Ishikawa (cell line): ENCODE results near the gene L2HGDH.

ENCODE experiments used
- CEBPB ChIP-seq: IDR thresholded peaks from 2 replicates; pipeline ENCODE4 v1.6.1; 2012
- CREB1 ChIP-seq: IDR thresholded peaks from 2 replicates; pipeline ENCODE4 v1.6.1; 2012; ENCODE audit warnings: low read depth
- EGR1 ChIP-seq: IDR thresholded peaks from 2 replicates; pipeline ENCODE4 v1.6.1; 2012
- EP300 ChIP-seq: IDR thresholded peaks from 2 replicates; pipeline ENCODE4 v1.6.1; 2012; ENCODE audit warnings: borderline replicate concordance
- FOXM1 ChIP-seq: IDR thresholded peaks from 2 replicates; pipeline ENCODE4 v1.6.1; 2012; ENCODE audit warnings: low read depth, borderline replicate concordance
- NFIC ChIP-seq: IDR thresholded peaks from 2 replicates; pipeline ENCODE4 v1.6.1; 2012
- RAD21 ChIP-seq: IDR thresholded peaks from 2 replicates; pipeline ENCODE4 v1.6.1; 2012; ENCODE audit warnings: low read depth
- TAF1 ChIP-seq: IDR thresholded peaks from 2 replicates; pipeline ENCODE4 v1.6.1; 2012; ENCODE audit warnings: low read depth, mild to moderate bottlenecking
- TCF12 ChIP-seq: IDR thresholded peaks from 2 replicates; pipeline ENCODE4 v1.6.1; 2012; ENCODE audit warnings: low read depth
- TEAD4 ChIP-seq: IDR thresholded peaks from 2 replicates; pipeline ENCODE4 v1.6.1; 2012
- ZBTB7A ChIP-seq: IDR thresholded peaks from 2 replicates; pipeline ENCODE4 v1.6.1; 2012; ENCODE audit warnings: low read depth
- TF ChIP-seq, protein P1 (sequence below): IDR thresholded peaks from 2 replicates; pipeline ENCODE4 v1.6.1; 2012
- TF ChIP-seq, protein P2 (sequence below): IDR thresholded peaks from 2 replicates; pipeline ENCODE4 v1.6.1; 2012; ENCODE audit warnings: low read depth, mild to moderate bottlenecking
- TF ChIP-seq, protein P3 (sequence below): IDR thresholded peaks from 2 replicates; pipeline ENCODE4 v1.6.1; 2012

L2HGDH gene

DNA sequence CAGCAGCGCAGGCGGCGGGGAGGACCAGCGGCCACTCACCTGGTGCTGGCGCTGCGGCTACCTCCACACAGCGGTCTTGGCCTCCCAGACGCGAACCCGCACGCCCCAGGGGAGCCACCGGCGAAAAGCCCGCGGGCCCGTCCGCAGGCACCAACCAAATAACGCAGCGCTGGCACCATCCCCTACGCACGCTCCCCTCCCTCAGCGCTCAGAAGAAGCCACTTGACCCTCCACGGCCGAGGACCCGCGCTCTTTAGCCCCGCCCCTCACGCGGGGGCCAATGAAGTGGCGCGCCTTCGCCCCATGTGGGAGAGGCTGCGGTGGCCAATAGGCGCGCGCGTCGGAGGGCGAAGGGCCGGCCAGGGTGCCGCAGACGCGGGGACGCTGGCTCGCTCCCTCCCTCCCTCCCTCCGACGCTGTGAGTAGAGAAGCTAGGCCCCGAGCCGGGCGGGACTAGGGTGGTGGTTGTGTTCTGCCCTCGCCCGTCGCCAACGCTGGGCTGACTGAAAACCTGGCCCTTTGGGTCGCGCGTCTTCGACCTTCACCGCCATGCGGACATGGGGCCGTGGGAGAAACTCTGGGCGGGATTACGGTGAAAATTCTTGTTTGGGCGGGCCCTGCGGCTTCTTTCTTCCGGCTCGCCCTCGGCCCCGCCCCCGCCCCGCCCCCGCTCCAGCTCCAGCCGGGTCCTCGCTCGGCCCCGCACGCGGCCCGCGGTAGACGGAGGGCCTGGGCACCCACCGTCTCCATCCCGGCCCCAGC lies at the start of gene L2HGDH, which contains the start of gene DMAC2L:
L2HGDH (minus strand) TSS at position 258 of the 762 bp plus-strand sequence; CDS start at position 179, 79 bp downstream.
DMAC2L (plus strand) TSS at position 353 of the 762 bp plus-strand sequence. CDS start 9,164 bp downstream, outside the sequence.
- peak; percentile 66 for TF ChIP-seq TAF1
- TF ChIP-seq, protein P1, sequence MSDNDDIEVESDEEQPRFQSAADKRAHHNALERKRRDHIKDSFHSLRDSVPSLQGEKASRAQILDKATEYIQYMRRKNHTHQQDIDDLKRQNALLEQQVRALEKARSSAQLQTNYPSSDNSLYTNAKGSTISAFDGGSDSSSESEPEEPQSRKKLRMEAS = peak; percentile 97
- peak; percentile 5; the same call in 1 of the 2 replicates for TF ChIP-seq NFIC
- TF ChIP-seq CEBPB = no peak
- TF ChIP-seq EGR1 = peak; percentile 42
- TF ChIP-seq, protein P2, sequence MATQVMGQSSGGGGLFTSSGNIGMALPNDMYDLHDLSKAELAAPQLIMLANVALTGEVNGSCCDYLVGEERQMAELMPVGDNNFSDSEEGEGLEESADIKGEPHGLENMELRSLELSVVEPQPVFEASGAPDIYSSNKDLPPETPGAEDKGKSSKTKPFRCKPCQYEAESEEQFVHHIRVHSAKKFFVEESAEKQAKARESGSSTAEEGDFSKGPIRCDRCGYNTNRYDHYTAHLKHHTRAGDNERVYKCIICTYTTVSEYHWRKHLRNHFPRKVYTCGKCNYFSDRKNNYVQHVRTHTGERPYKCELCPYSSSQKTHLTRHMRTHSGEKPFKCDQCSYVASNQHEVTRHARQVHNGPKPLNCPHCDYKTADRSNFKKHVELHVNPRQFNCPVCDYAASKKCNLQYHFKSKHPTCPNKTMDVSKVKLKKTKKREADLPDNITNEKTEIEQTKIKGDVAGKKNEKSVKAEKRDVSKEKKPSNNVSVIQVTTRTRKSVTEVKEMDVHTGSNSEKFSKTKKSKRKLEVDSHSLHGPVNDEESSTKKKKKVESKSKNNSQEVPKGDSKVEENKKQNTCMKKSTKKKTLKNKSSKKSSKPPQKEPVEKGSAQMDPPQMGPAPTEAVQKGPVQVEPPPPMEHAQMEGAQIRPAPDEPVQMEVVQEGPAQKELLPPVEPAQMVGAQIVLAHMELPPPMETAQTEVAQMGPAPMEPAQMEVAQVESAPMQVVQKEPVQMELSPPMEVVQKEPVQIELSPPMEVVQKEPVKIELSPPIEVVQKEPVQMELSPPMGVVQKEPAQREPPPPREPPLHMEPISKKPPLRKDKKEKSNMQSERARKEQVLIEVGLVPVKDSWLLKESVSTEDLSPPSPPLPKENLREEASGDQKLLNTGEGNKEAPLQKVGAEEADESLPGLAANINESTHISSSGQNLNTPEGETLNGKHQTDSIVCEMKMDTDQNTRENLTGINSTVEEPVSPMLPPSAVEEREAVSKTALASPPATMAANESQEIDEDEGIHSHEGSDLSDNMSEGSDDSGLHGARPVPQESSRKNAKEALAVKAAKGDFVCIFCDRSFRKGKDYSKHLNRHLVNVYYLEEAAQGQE = no peak
- peak; percentile 56; the same call in 1 of the 2 replicates for TF ChIP-seq TCF12
- TF ChIP-seq FOXM1 = no peak
- TF ChIP-seq, protein P3, sequence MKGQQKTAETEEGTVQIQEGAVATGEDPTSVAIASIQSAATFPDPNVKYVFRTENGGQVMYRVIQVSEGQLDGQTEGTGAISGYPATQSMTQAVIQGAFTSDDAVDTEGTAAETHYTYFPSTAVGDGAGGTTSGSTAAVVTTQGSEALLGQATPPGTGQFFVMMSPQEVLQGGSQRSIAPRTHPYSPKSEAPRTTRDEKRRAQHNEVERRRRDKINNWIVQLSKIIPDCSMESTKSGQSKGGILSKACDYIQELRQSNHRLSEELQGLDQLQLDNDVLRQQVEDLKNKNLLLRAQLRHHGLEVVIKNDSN = peak; percentile 87
- no peak for TF ChIP-seq ZBTB7A
- peak; percentile 16; the same call in 1 of the 2 replicates for TF ChIP-seq CREB1
- 0 out of 2 replicates have a peak, but pooled peaks have one; percentile 18 for TF ChIP-seq TEAD4

DNA sequence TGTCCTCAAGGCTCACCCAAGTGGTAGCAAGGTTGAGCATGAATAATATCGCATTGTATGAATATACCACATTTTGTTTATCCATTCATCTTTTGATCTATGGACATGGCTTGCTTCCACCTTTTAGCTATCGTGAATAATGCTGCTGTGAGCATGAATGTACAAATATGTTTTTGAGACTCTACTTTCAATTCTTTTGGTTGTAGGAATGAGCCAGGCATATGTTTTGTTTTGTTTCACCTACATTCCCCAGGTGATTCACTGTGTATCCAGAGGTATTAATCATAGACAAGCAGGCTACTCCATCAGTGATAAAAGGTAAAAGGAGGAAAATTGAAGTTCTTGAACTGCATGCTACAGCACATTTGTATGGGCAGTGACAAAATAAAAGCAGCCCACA lies 48.8 kb upstream of the L2HGDH start:
- no peak for TF ChIP-seq ZBTB7A
- TF ChIP-seq CREB1 = no peak
- TF ChIP-seq TCF12 = no peak
- no peak for TF ChIP-seq EP300
- no peak for TF ChIP-seq CEBPB
- TF ChIP-seq EGR1 = no peak
- no peak for TF ChIP-seq NFIC

DNA sequence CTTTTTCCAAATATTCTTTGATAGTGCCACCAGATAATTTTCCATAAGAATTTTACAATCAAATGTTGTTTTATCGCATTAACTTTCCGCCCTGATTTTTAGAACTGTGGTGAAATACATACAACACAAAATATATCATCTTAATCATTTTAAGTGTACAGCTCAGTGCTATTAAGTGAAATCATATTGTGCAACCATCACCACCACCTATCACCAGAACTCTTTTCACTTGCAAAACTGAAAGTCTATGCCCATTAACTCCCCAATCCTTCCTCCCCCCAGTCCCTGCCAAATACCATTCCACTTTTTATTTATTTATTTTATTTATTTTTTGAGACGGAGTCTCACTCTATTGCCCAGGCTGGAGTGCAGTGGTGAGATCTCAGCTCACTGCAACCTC lies 48.1 kb upstream of the L2HGDH start:
- TF ChIP-seq, protein P1 = no peak
- no peak for TF ChIP-seq FOXM1

DNA sequence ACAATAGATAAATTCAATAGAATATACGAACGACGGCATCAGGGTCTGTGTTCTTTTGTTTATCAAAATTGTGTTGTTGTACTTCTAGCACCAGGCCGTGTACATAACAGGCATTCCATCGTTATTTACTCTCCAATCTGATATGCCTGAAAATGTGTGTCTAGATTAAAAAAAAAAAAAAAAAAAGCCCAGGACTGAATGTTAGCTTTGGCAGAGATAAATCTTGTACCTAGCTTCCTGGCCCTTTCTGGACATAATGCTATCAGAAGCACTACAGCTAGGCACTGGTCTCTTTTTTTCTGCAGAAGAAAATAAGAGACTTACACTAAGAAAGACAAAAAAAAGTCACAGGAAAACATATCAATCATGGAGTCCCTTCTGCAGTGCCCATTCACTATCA lies 47.6 kb upstream of the L2HGDH start:
- TF ChIP-seq, protein P2 = no peak
- TF ChIP-seq, protein P1 = no peak
- TF ChIP-seq ZBTB7A = no peak

DNA sequence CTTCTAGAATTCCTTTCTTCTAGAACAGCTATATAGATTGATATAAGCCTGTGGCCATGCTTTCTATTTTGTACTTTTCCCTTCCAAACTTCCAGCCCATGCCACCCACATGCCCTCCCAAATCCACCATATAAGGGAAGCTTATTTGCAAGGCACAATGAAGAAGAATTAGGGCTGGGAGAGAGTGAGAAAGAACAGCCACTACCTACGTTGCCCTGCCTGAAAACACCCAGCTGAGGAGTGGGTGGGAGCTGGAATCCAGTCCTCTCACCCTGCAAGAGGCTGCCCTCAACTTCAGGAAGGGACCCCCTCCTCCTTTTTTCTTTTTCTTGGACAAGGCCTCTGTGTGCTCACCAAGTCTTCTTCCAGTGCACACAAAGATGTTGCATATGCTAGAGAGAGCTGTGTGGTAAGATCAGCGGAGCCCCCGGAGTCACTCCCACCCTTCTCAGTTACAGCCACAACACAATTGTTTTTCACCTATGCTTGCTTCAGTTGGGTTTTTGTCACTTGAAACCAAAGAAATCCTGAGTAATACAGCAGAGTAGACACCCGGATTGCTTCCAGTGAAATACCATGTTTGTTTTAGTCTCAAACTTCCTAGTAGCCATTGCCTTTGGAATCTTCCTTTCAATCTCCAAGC lies 45.8 kb upstream of the L2HGDH start:
- TF ChIP-seq RAD21 (no peak), TEAD4 (no peak), ZBTB7A (no peak), EP300 (no peak), FOXM1 (no peak), EGR1 (no peak), TAF1 (no peak)
- TF ChIP-seq, protein P2 = no peak
- TF ChIP-seq, protein P1 = no peak
